Renal cortex interstitium (tissue), 11 donors: ENCODE measurements around the gene ILK. TPM values are rescaled to one million over a fixed set of nuclear protein-coding genes. Genes with fewer than 3 reads are reported as not detected.
A peak's percentile ranks its signal among the peaks of the same experiment; 100 is the strongest.

ENCODE experiments used
- DNase-seq, 11 donors: peaks; one replicate each; pipeline ENCODE4 v3.0.0-alpha.2; 2013; ENCODE audit warnings: low read depth in 9 of 11, low spot score in 4 of 11; ENCODE audit errors: extremely low read depth in 1 of 11
- polyA plus RNA-seq, 3 donors: library from polyadenylated mRNA; unstranded; fragments of 120-200 nt; gene quantifications; one replicate each; pipeline ENCODE4 v1.2.1, GENCODE V29; 2013; ENCODE audit not compliant: insufficient read length in 3 of 3

Gene ILK
- polyA plus RNA-seq, 3 donors = 137 to 165 (median 154) TPM

DNA sequence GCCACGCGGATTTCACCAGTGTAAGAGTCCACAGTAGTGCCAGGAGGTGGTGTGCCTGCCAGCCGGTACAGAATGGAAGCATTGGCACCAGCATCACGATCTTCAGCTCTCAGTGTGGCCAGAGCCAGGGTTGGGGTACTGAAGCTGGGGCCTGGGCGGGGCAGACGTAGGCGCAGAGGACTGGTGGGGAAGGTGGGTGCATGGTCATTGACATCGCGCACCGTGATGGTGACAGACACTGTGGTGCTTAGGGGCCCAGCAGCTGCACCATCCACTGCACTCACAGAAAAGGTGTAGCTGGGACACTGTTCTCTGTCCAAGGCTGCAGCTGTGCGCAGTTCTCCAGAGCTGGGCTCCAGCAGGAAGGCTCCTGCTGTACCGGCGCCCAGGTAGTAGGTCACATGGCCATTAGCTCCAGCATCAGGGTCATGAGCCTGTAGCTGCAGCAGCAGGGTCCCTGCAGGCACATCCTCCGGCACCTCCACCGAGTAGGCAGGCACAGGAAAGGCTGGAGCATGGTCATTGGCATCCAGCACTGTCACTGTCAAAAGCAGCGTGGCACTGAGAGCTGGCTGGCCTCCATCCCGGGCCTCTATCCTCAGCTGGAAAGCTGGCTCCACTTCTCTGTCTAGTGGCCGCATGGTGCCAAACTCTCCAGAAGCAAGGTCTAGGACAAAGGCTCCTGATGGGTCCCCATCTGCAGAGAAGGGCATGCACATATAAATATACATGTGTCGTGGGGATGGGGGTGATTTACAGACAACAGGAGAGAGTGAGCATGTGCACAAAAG is 23.6 kb downstream of the ILK start:
- no peak for DNase-seq

DNA sequence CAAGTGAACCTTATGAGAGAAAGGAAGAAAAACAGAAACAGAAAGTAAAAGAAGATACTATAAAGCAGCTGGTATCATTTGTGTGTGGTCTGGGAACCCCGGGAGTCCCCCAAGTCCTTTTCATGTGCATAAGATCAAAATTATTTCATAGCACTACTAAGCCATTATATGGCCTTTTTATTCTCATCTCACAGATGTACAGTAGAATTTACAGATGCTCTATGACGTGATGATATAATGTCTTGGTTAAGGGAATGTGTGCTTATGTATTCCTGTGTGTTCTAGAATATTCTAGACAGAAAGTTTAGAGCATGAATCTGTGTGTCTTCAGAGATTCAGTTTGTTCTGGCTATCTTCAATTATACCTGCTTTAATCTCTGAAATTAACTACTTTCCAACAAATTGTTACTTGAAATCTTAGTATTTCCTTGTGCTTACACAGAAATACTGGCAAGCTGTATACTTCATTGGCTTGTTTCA is 24.2 kb downstream of the ILK start:
- no peak for DNase-seq

DNA sequence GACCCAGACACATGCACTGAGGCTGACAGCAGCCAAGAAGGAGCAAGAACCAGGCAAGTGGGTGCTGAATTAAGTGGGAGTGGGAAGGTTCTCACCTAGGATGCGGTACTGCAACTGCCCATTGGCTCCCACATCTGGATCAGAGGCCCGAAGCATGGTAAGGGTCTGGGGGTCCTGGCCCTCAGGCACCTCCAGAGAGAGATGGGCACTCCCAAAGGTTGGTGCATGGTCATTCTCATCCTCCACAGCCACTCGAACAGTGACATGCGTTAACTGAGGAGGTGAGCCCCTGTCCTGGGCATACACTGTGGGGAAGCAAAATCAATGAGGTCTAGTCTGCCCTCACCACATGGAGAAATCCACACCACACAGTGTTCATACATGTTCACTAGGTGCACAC is 25.0 kb downstream of the ILK start:
- DNase-seq = no peak

DNA sequence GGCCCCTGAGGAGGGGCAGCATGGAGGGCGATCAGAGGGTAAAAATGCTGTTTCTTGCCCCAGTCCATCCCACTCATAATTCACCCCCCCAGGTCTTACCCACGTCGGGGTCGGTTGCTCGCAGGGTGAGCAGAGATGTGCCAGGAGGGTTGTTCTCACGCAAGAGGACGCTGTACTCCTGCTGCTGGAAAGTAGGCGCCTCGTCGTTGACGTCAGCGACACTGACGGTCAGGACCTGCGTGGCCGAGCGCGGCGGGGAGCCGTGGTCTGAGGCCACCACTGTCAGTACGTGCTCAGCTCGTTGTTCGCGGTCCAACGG is 26.0 kb downstream of the ILK start:
- DNase-seq = no peak

DNA sequence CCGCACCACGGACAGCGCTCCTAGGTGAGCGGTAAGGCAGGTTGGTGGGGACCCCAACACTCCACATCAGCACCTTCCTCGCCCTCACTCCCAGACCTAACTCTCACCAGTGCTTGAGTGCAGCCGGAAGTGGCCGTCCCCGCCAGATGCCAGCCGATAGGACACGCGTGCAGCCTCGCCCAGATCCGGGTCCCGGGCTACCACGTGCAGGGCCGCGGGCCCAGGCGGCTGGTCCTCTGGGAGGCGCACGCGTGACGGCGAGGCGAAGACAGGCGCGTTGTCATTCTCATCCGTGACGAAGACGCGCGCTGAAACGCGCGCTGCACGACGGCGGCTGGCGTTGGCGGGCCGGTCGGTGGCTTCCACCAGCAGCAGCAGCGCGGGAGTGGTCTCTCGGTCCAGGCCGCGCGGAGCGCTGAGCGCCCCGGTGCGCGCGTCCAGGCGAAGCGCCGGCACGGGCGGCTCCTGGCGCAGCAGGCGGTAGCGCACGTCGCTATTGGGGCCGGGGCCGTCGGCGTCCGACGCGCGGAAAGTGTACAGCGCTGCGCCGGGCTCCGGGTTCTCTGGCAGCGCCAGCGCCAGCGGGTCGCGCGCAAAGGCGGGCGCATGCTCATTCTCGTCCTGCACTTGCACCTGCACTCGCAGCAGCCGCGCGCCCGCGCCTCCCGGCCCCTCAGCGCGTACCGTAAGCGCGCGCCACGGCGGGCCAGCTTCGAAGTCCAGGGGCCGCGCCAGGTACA is 26.5 kb downstream of the ILK start:
- no peak for DNase-seq

DNA sequence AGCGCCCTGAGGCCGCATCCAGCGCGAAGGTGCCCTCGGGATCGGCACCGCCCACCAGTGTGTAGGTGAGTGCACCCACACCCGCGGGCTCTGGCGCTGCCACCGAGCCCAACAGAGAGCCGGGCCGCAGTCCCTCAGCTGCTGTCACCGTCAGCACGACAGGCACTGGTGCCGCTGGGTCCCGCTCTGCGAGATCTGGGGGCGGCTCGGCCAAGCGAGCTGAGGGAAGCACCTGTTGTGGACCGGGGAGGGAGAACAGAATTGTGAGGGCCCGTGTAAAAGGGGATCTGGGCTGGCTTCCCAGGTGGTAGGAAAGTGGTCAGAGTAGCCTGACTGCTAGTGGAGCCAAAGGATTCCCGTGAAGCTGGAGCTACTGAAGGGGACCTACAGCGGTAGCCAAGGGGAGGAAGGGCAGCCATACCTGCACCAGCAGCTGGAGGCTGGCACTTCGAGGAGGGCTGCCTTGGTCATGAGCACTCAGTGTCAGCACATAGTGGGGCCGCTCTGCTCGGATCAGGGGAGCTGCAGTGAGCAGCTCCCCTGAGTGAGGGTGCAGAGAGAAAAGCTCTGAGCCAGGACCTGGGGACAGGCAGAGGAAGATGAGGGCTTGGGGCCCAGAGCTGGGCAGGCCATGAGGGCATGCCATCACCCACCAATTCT is 27.2 kb downstream of the ILK start:
- DNase-seq = no peak

DNA sequence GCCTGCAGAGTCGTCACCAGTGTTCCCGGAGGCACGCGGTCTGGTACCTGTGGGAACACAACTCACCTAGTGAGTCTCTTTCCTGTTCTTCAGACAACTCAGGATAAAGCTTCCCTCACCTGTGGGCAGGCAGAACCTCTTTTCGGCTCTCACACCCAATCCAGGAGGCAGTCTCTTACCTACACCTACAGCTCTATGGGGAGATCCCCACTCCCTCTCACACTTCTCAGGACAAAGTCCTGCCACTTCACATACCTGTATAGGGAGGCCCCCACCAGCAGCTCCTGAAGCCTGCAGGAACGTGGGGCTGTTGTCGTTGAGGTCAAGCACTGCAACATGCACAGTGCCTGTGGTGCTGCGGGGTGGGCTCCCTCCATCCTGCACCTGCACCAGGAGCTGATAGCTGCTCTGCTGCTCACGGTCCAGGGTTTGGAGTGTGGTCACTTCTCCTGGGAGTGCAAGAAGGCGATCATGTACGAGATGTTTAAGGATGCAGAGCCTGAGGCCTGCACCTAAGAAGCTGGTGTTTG is 27.9 kb downstream of the ILK start:
- no peak for DNase-seq

DNA sequence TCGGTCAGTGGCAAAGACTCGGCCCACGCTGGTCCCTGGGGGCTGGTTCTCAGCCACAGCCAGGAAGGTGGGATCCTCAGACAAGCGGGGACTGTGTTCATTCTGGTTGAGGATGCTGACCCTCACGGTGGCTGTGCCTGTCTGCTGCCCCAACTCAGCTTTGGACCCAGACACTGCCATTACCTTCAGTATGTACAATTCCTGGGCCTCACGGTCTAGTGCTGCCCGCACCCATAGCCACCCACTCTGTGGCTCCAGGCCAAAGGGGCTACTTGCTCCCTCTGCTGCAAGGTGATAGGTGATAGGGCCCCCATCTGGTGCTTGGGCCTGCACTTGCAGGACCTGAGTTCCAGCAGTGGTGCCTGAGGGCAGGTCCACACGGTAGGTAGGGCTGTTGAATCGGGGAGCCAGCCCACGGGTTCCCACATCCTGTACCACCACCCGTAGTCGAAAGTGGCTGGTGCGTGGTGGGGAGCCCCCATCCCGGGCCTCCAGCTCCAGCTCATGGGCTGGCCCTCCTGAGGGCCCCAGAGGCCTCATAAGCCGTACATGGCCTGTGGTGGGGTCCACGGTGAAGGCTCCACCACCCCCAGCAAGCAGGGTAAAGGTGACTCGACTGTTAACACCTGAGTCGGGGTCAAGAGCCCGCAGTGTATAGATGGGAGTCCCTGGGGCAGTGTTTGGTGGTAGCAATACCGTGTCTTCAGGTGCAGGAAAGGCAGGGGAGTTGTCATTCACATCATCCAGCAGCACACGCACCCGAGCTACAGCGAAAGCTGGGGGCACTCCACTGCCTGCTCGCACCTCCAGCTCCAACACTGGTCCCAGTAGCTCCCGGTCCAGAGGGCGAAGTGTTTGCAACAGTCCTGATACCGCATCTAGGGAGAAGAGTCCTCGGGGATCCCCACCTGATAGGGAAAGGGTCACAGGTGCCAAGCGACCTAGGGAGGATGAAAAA is 28.8 kb downstream of the ILK start:
- no peak for DNase-seq

DNA sequence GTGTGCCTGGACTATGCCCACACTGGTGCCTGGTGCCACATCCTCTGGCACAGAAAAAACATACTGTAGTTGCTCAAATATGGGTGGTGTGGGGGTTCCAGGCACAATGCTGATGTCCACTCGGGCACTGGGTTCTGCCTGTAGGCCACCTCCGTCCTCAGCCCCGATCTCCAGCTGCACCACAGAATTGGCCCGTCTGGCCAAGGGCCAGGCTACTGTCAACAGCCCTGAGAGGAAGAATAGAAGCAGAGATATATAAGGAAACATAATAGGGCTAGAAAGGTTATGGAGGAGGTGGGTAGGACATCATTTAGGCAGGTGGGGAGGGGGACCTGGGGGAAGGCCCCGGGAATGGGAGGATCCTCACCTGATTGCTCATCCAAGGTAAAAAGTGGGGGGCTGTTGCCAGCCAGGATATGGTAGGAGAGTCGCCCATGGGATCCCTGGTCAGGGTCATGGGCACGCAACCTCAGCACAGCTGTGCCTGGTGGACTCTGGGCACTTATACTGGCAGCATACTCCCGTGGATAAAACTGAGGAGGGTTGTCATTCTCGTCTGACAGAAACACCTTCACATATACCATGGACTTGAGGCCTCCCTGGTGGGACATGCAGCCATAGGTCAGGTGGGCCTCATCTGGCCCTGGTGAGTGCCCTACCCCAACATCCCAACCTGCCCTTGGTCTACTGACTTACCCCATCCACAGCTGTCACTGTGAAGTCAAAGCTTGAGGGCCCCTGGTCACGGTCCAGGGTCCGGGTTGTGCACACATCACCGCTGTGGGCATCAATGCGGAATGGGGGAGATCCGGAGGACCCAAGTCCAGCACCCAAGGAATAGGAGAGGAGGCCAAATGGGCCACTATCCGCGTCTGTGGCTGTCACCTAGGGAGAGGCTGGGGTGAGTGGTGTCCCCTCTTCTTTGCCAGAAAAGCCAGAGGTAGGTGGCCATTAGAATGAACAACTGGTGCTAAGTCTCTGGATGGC is 30.1 kb downstream of the ILK start:
- no peak for DNase-seq

DNA sequence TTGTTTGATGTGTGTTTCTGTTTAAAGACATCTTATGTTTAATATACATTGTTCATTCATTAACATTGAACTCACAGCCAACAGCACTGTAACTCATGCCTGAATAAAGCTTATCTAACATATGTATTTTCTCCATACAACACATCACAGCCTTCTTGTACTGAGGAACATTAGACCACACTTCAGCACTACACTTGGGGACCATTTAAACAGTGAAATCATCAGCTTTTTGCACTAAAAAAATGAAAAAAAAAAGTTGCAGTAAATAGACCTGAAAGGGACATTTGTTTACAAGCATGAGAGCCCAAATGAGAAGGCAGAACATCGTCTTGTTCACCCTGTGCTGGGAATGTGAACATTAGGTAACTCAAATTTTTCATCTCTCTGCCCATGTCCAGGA is 31.0 kb downstream of the ILK start:
- no peak for DNase-seq

DNA sequence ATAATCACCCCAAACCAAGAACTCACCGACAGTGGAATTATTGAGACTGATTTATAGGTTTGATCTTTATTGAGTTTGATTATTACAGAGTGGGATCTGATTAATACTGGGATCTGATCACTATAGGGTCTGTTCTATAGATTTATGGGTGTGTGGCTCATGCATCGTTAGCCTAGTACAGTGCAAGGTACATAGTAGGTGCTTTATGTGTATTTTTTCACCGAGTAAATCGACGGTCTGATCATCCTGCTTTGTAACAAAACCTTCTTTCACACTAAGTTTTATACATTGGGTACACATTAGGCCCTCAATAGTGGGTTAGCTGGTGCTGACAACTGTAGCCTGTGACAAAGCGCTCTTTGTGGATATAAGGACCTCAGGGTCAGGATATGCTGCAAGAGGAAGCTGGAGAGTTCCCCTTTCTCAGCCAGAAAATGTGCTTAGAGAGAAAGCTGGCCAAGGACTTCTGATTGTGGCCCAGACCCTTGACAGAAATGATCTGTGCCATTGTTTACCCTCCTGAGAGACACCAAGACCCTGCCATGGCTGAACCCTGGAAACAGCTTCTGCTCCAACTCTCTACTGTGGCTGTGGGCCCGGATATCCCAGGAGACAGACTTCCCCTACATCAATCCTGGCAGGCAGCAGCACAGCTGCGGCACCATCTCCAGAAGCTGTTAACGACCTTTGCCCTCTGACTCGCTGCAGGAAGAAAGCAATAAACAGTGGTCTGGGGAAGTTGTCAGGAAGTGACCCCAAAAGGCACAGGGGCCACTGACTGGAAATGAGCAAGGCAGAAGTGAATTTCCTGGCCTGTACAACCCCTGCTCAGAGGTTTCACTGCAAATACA is 31.7 kb downstream of the ILK start:
- peak in 4 of 11 donors; percentile 55 to 78 (median 70) for DNase-seq

DNA sequence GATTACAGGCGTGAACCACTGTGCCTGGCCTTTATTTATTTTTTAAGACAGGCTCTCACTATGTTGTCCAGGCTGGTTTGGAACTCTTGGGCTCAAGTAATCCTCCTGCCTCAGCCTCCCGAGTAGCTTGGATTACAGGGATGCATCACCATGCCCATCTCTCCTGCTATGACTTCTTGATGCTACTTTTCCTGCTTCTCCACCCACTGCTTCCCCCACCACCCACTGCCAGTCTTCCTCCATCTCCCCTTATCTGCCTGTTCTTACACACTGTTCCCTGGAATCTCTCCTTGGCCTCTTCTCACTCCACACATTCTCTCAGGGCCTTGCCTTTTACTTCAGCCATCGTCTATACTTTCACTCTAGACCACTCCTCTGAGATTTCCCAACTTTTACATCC is 32.9 kb downstream of the ILK start:
- DNase-seq = no peak

DNA sequence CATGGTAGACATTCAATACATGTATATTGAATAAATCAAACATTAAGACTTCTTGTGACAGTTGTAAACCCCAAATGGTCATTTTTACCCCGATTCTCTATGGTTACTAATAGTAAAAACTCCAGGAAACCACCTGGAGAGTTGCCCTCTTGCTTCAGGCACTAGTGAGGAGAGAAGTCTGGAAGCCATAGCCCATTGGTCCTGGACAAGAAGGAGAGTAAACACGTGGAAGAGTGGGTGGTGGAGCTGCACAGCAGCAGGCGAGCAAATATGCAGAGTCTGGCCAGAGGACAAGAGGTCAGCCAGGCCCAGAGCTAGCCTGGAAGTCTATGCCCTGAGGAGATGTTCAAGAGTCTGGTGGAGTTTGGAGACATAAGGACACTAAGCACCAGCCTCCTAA is 34.3 kb downstream of the ILK start:
- DNase-seq = no peak

DNA sequence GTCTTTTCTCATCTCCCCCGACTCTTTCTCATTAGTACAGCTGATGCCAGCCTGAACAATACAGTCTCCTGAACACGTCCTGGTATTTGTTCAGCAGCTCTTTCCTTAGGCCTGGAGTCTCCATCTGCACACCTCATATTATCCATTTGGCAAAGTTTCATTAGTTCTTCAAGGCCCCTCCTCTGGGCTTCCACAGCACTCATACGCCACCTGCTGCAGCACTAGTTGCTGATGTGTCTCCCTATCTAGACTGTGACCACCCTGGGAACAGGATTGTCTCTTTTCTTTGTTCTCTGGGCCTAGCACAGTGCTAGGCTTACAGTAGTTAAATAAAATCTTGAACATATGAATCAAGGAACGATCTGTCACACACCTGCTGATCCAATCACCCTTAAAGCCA is 34.9 kb downstream of the ILK start:
- no peak for DNase-seq

DNA sequence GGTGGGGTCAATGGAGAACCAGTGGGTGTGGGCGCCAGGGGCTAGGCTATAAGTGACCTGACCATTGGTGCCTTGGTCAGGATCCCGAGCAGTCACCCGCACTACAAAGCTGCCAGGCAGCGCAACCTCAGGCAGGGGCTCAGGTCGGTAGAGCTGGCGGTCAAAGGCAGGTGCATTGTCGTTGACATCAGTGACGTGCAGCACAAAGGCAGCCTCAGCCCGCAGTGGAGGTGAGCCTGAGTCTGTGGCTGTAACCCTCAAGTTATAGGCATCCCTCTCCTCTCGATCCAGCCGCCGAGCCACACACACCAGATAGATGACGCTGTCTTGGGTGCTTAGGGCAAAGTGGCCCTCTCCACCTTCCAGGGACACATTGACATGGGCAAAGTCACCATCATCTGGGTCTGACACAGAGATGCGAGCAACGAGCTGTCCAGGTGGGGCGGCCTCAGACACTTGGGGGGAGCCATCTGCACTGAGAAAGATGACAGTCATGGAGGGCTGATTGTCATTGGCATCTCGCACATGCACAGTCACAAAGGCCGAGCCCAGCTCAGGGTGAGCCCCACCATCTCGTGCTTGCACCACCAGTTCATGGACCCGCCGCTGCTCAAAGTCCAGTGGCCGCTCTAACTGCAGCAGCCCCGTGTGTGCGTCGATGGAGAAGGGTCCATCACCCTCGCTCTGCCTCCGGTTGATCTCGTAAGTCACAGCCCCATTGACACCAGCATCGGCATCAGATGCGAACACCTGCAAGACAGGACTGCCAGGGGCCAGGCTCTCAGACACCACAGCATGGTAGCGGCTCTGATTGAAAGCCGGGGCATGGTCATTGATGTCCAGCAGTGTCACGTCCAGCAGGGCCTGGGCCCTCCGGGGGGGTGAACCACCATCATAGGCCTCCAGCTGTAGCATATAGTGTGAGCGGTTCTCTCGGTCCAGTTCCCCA is 36.7 kb downstream of the ILK start:
- DNase-seq = no peak
